Left ventricle myocardium inferior (tissue), 1 donor: ENCODE data around the gene PRKD2. TPM values are rescaled to one million over a fixed set of nuclear protein-coding genes. Genes with fewer than 3 reads are reported as not detected.

Experiments
- DNase-seq: peaks from one replicate; pipeline ENCODE4 v3.0.0-alpha.2; 2020
- H3K27ac ChIP-seq: fragments of 200-600 bp; replicated peaks from 2 replicates; pipeline ENCODE4 v1.8.0; 2021
- H3K27me3 ChIP-seq: fragments of 200-600 bp; 2 replicates; pipeline ENCODE4 v1.8.0; 2021; ENCODE audit warnings: low read depth
- H3K36me3 ChIP-seq: fragments of 200-600 bp; 2 replicates; pipeline ENCODE4 v1.8.0; 2021
- H3K4me1 ChIP-seq: fragments of 200-600 bp; 2 replicates; pipeline ENCODE4 v1.8.0; 2021
- H3K4me3 ChIP-seq: fragments of 200-600 bp; 2 replicates; pipeline ENCODE4 v1.8.0; 2021; ENCODE audit warnings: mild to moderate bottlenecking, moderate library complexity
- H3K9me3 ChIP-seq: fragments of 200-600 bp; replicated peaks from 2 replicates; pipeline ENCODE4 v1.8.0; 2021
- CTCF ChIP-seq: fragments of 200-600 bp; IDR thresholded peaks from 2 replicates; pipeline ENCODE4 v1.8.0; 2021; ENCODE audit warnings: antibody characterized with exemption, mild to moderate bottlenecking, borderline replicate concordance
- intact Hi-C: fragments of 100-400 bp; cut with micrococcal nuclease; formaldehyde crosslinking; loops from one replicate; pipeline ENCODE4 v1.11.0; 2022
- total RNA-seq: library from RNA; stranded (reverse); fragmentation: NEBNext Ultra II Directional; extraction: Animal tissue kit (Norgen Biotek cat#: 25700); gene quantifications from one replicate; pipeline ENCODE4 v1.2.1, GENCODE V29; 2021
- donor health status: DM: no; HTN: yes; CAD: no; lungs with severe emphysema.

PRKD2 gene
- total RNA-seq, 1 donor from 2014 or later = 7.9 TPM

DNA sequence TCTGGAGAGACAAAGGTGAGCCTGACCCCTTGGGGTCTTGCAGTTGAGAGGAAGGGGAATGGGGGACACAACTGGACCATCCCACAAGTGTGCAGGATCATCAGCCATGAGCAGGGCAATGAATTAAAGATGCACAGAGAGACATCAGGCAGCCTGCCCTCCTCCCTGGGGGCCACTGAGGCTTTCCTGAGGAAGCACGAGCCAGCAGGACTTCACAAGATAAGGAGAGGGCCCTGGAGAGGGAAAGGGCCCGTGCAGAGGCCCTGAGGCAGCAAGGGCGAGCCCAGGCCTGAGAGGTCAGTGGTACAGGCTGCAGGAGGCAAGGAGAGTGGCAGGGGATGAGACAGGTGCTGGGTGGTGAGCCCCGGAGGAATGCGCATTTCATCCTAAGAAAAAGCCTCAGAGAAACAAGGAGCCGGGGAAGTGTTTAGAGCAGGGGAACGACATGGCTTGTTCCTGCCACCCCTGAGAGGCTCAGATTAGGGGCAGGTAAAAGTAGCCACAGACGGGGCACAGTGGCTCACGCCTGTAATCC lies 9.0 kb upstream of the PRKD2 start:
- intact Hi-C loops = no loop called here

DNA sequence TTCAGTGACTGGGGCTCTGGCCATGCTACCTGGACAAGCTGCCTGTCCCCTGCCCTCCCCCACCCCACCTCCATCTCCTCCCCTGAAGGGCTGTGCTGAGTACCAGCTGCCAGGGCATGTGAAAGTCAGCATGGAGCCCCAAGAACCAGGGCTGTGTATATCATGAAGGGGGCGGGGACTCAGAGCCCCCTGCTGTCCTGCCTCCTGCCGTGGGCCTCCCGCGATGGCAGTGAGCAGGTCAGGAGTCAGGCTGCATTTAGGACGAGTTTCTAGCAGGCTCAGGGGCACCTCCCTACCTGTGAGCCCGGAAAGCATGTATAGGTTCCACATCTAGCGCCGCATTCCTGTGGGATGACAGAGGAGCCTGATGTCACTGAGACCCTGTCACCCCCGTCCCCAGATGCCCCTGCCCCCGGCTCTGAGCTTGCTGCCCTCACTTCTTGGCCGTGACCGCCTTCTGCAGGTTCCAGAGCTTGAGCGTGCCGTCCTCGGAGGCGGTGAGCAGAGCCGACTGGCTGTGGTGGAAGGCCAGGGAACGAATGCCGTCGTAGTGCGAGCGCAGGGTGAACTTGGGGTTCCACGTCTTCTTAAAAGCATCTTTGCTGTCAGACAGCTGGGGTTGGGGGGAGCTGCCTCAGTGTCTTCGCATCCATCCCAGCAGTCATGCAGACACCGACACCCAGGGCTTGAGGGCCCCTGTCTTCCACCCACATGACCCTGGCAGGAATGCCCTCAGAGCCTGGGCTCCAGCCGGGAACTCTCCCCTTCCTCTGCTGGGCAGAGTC lies 8.3 kb upstream of the PRKD2 start:
- no peak for TF ChIP-seq CTCF
- H3K4me1 ChIP-seq = peaks cover 38% of the 10 kb centered on the region
- no peak overlapping the region for H3K27ac ChIP-seq
- H3K27me3 ChIP-seq = no peaks in the 10 kb centered on the region
- no peak overlapping the region for H3K4me3 ChIP-seq
- H3K36me3 ChIP-seq = peaks cover 94% of the 10 kb centered on the region
- no peak for DNase-seq
- H3K9me3 ChIP-seq = no peaks in the 10 kb centered on the region
- intact Hi-C loops = no loop called here

More for the DNA sequence above, 9.0 kb upstream of the PRKD2 start:
- peaks cover 94% of the 10 kb centered on the region for H3K36me3 ChIP-seq
- no peak overlapping the region for H3K27ac ChIP-seq
- no peaks in the 10 kb centered on the region for H3K27me3 ChIP-seq
- TF ChIP-seq CTCF = no peak
- peaks cover 40% of the 10 kb centered on the region for H3K4me1 ChIP-seq
- no peak overlapping the region for H3K4me3 ChIP-seq
- no peaks in the 10 kb centered on the region for H3K9me3 ChIP-seq
- DNase-seq = no peak

- Histone ChIP-seq H3K4me3 (no peak overlapping the region), H3K27me3 (no peaks in the 10 kb centered on the region), H3K9me3 (no peaks in the 10 kb centered on the region), H3K27ac (no peak overlapping the region), H3K36me3 (peaks cover 94% of the 10 kb centered on the region), H3K4me1 (peaks cover 37% of the 10 kb centered on the region)
- DNase-seq = no peak
- intact Hi-C loops = no loop called here
- TF ChIP-seq CTCF = no peak
Measured at GRCh38 chr19:46724468-46724867, 7.6 kb upstream of the PRKD2 start.

- intact Hi-C loops = no loop called here
- no peak for TF ChIP-seq CTCF
- DNase-seq = no peak
Measured at GRCh38 chr19:46723471-46723870, 6.6 kb upstream of the PRKD2 start.

DNA sequence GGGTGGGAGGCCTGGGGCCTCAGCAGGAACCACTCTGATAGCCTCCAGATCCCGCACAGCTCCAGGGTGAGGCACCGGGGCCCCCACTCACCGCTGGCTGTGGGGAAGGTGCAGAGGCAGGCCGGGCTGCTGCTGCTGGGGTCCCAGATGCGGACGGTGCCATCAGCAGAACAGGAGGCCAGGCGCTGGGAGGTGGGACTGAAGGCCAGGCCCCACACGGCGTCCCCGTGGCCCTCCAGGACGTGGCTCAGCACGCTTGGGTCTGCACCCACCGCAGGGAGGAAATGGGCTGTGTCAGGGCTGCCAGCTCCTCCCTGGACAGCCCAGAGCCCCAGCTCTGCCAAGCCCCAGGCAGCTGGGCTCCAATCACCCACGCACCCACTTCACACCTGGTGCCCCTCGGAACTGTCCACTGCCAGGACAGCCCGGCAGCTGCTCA lies 6.1 kb upstream of the PRKD2 start:
- TF ChIP-seq CTCF = no peak
- H3K4me1 ChIP-seq = peaks cover 35% of the 10 kb centered on the region
- intact Hi-C loops = no loop called here
- H3K27ac ChIP-seq = no peak overlapping the region
- H3K36me3 ChIP-seq = peaks cover 85% of the 10 kb centered on the region
- H3K9me3 ChIP-seq = no peaks in the 10 kb centered on the region
- no peak for DNase-seq
- no peaks in the 10 kb centered on the region for H3K27me3 ChIP-seq
- H3K4me3 ChIP-seq = no peak overlapping the region

More at GRCh38 chr19:46723471-46723870, 6.6 kb upstream of the PRKD2 start:
- H3K9me3 ChIP-seq = no peaks in the 10 kb centered on the region
- H3K36me3 ChIP-seq = peaks cover 88% of the 10 kb centered on the region
- no peaks in the 10 kb centered on the region for H3K27me3 ChIP-seq
- H3K4me1 ChIP-seq = peaks cover 33% of the 10 kb centered on the region
- H3K4me3 ChIP-seq = no peak overlapping the region
- no peak overlapping the region for H3K27ac ChIP-seq
